Measurements from ENCODE around the gene SHC3. TPM values are rescaled to one million over a fixed set of nuclear protein-coding genes. Genes with fewer than 3 reads are reported as not detected.

SHC3 gene
- total RNA-seq, 2 donors from 2014 or later: 6.4 to 12.2 TPM

DNA sequence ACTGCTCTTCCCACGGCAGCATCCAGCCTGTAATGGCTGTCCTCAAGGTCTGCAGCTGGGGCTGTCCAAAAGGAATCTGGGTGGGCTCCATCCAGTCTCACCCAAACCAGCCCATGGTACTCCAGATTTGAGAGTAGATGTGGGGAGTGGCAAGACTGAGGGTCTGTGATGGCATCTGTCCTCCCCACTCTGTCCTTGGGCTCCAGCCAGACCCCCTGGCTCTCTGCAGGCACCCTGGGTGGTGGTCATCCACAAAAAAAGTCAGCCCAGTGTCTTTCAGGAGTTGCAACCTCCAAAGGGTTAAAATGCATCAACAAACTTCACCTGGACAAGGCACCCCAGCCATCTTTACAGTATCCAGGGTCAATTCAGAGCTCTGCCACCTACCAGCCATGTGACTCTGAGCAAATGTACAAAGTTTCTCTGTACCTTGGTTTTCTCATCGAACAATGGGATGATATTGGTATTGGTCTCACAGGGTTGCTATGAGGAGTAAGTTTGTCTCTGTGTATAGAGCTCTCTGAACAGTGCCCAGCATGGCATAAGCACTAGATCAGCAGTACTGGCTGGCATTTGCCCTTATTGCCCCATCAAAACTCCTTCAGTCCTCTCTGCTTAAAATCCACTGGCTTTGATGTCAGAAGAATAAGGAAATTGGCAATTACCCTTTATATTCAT is 194.6 kb downstream of the SHC3 start:
- intact Hi-C loops (cut with DNase I): no loop called here
- no peak for DNase-seq (ENCODE audit: low spot score)

GRCh38 chr9:88980740-88981203 is 197.8 kb downstream of the SHC3 start:
- no peak for DNase-seq (ENCODE audit: low spot score)
- intact Hi-C loops (cut with DNase I): no loop called here

- no peak for DNase-seq (ENCODE audit: low spot score)
- intact Hi-C loops (cut with DNase I): no loop called here
These were observed 198.8 kb downstream of the SHC3 start for GRCh38 chr9:88979791-88980190.

- intact Hi-C loops (cut with DNase I): no loop called here
- no peak for DNase-seq (ENCODE audit: low spot score)
These were observed 199.6 kb downstream of the SHC3 start for GRCh38 chr9:88979021-88979420.

- no peak for DNase-seq (ENCODE audit: low spot score)
- intact Hi-C loops (cut with DNase I): no loop called here
These were observed 200.6 kb downstream of the SHC3 start for GRCh38 chr9:88978034-88978433.

- DNase-seq (ENCODE audit: low spot score): no peak
These were observed 201.7 kb downstream of the SHC3 start for GRCh38 chr9:88976890-88977257.

DNA sequence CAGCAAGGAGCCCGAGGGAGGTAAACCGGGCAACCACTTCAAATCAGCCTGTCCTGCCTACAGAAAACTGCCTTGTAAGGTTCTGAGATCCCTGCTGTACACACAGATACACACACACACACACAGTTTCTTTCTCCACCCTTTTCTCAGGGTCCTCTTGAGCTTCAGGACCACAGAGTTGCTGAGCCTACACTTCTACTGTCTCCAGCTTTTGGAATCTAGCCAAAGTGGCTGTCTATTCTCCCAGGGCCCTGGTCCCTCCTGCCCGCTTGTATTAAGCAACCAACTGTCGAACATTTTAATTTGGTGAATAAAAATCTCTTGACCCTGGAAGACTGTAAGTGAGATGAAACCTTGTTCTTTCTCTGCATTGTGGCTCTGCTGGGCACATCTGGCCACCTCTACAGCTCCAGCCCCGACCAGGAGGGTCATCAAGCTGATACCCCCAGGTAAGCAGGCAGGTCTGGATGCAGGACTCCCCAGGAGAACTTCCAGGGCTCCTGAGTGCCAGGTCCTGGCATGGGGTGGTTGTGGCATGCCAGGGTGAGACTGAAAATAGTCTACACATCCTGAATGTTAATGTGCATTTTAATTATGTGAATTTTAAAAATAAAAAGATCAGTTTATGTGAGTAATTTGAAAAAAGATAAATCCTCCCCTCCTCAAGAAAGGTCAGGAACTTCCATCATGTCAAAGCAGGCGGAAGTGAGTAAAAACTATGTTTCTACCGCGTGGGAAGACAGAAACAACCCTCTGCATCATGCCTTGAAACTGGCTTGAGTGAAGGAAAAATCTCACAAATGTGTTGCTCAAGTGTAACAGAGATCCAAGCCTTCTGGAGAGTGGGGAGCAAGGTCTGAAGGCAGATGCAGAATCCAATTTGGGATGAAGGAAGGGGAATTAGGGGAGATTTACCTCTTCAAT is 202.4 kb downstream of the SHC3 start:
- intact Hi-C loops (cut with DNase I): no loop called here
- no peak for DNase-seq (ENCODE audit: low spot score)

More at GRCh38 chr9:88976890-88977257, 201.7 kb downstream of the SHC3 start:
- intact Hi-C loops (cut with DNase I): no loop called here

- intact Hi-C loops (cut with DNase I): no loop called here
- DNase-seq (ENCODE audit: low spot score): no peak
These were observed 204.0 kb downstream of the SHC3 start for GRCh38 chr9:88974641-88975040.

- intact Hi-C loops (cut with DNase I): no loop called here
- DNase-seq (ENCODE audit: low spot score): no peak
These were observed 205.2 kb downstream of the SHC3 start for GRCh38 chr9:88973281-88974045.

DNA sequence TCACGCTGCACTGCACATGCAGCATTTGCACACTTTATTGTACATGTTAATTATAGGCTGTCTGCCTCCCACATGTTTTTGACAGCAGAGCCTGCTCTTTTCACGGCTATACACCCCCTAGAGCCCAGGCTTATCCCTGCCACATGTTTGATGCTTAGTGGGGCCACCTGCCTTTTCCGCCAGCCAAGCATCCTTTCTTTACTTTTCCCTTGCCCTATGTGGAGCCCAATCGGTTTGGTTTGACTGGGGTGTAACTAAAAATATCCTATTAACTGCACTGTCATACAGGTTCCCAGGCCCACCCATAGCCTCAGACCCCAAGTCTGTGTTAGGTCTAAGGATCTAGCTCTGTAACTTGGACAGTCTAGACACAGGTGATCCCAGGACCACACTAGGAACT is 206.2 kb downstream of the SHC3 start:
- DNase-seq (ENCODE audit: low spot score): no peak
- intact Hi-C loops (cut with DNase I): no loop called here

- intact Hi-C loops (cut with DNase I): no loop called here
- DNase-seq (ENCODE audit: low spot score): no peak
These were observed 207.3 kb downstream of the SHC3 start for GRCh38 chr9:88971131-88971960.

DNA sequence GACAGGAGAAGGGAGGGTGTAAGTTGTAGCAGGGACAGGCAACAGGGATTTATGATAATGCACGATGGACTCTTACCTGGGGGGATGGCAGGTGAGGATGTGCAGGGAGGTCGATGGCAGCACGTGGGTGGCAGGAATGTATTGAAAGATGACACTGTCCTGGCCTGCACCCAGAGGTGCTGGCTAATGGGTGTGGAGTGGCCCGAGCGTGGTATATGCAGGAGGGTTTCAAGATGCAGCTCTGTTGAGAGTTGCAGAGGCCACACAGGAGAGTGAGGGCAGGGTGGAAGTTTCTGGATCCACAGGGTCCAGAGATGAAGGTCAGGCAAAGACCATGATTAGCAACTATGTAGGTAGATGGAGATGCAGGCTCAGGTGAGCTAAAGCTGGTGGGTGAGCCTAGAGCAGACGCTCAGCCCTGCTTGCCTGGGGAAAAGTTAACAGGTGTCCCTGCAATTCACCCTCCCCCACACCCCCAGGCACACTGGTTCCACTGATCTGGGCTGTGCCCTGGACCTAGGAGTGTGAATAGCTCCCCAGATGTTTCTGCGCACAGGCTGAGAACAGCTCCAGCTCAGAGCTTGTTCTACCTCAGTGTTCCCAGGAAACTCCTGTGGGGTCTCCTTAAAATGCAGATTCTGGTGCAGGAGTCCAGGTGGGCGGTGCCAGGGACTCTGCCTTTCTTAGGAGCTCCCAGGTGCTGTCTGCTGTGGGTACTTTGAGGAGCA is 208.8 kb downstream of the SHC3 start:
- intact Hi-C loops (cut with DNase I): no loop called here
- DNase-seq (ENCODE audit: low spot score): no peak

- no peak for DNase-seq (ENCODE audit: low spot score)
- intact Hi-C loops (cut with DNase I): no loop called here
These were observed 209.8 kb downstream of the SHC3 start for GRCh38 chr9:88968799-88969198.

- no peak for DNase-seq (ENCODE audit: low spot score)
- intact Hi-C loops (cut with DNase I): no loop called here
These were observed 211.5 kb downstream of the SHC3 start for GRCh38 chr9:88966894-88967676.

GRCh38 chr9:88965473-88965872 is 213.1 kb downstream of the SHC3 start:
- DNase-seq (ENCODE audit: low spot score): no peak
- intact Hi-C loops (cut with DNase I): no loop called here

- DNase-seq (ENCODE audit: low spot score): no peak
- intact Hi-C loops (cut with DNase I): no loop called here
These were observed 218.0 kb downstream of the SHC3 start for GRCh38 chr9:88960632-88961031.

- no peak for DNase-seq (ENCODE audit: low spot score)
- intact Hi-C loops (cut with DNase I): no loop called here
These were observed 218.7 kb downstream of the SHC3 start for GRCh38 chr9:88959727-88960469.

Measured in posterior vena cava (tissue), 2 donors.